Measurements from ENCODE around the gene PRPF6.

PRPF6 gene

DNA sequence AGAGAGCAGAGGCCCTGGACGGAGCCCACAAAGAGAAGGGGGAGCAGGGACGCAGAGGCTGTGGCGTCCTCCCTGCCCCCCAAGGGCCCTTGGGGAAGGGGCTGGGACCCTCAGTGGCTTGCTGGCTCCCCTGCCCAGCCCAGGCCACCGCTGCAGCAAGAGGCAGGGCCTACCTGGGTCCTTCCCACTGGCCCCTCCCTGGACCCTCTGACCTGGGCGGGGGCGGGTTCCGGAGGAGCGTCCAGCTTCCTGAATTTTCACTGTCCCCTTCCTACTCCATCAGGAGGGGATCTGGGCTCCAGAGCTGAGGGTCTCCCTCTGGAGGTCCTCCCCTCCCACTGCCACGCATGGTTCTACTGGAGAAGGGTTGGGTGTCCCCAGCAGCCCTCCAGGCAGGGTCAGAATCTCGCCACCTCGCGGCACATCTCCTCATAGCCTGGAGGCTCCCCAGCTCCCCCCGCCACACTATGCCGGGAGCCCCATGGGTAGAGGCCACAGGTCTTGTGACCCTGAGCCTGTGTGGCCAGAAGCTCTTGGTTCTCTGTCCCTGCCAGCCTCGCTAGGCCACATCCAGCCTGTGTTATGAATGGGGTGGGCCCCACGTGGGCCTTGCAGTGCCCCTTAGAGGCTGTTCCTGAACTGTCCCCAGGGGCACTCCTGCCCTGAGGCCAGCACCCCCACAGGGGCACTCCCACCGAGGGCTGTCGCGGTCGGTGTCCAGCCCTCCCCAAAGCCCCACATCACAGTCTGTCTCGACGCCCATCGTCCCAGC, 69.5 kb downstream of the PRPF6 start:
- H3K4me3 ChIP-seq (ENCODE audit: low read depth, low read length), result no peak overlapping the region
- TF ChIP-seq, protein P1, sequence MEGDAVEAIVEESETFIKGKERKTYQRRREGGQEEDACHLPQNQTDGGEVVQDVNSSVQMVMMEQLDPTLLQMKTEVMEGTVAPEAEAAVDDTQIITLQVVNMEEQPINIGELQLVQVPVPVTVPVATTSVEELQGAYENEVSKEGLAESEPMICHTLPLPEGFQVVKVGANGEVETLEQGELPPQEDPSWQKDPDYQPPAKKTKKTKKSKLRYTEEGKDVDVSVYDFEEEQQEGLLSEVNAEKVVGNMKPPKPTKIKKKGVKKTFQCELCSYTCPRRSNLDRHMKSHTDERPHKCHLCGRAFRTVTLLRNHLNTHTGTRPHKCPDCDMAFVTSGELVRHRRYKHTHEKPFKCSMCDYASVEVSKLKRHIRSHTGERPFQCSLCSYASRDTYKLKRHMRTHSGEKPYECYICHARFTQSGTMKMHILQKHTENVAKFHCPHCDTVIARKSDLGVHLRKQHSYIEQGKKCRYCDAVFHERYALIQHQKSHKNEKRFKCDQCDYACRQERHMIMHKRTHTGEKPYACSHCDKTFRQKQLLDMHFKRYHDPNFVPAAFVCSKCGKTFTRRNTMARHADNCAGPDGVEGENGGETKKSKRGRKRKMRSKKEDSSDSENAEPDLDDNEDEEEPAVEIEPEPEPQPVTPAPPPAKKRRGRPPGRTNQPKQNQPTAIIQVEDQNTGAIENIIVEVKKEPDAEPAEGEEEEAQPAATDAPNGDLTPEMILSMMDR (IDR thresholded peaks at IDR 0.05; ENCODE audit: borderline replicate concordance, insufficient read depth, low read depth, low read length), result no peak

DNA sequence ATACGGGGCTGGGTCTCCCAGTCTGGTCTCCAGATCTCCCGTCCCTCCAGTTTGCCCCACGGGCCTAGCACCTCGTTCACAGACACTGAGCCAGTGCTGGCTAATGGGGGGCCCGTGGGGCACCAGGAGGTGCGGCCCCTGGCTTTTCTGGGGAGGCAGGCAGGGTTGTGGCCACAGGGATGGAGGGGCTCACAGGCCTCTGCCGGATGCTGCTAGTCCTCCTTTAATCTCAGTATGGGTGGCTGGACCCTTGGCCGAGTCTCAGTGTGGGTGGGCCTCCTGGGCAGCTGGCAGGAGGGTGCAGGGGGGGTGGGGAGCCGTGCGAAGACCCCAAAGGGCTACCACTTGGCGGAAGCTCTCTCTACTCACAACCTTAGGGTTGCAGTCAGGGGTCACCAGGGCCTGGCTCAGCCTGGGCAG, 70.1 kb downstream of the PRPF6 start:
- TF ChIP-seq, protein P1 (IDR thresholded peaks at IDR 0.05; ENCODE audit: borderline replicate concordance, insufficient read depth, low read depth, low read length), result no peak
- H3K4me3 ChIP-seq (ENCODE audit: low read depth, low read length), result no peak overlapping the region

DNA sequence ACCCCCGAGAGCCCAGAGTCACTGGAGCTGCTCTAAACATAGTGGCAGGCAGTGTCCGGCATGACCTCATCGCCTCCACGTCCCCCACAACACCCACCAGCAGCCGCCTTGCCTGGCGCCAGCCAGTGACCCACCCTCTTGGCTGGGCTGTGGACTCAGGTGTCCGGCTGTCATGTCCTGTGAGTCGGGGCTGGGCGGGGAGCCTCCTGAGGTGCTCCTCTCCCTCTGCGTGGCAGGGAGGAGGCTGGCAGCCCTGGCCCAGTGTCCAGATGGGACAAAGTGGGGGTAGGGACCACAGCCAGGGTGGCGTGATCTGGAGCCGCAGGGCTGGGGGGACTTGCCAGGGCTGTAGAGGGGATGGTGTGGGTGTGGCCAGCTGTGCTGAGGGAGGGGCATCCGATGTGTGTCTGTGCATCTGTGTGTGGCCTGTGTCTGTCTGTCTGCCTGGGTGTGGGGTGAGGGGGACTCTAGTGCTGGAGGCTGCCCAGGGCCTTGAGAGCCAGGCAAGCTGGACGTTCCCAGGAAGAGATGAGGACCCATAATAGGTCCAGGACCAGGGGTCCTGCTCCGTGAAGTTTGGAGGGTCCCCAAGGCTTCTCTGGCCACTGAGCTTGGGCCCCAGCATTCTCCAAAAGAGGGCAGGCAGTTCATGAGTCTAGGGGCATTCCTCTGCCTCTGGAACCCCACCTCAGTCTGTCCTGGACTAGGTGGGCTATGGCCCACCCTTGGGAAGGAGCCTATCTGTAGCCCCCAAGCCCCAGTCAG, 70.8 kb downstream of the PRPF6 start:
- H3K4me3 ChIP-seq (ENCODE audit: low read depth, low read length), result no peak overlapping the region
- TF ChIP-seq, protein P1 (IDR thresholded peaks at IDR 0.05; ENCODE audit: borderline replicate concordance, insufficient read depth, low read depth, low read length), result no peak

DNA sequence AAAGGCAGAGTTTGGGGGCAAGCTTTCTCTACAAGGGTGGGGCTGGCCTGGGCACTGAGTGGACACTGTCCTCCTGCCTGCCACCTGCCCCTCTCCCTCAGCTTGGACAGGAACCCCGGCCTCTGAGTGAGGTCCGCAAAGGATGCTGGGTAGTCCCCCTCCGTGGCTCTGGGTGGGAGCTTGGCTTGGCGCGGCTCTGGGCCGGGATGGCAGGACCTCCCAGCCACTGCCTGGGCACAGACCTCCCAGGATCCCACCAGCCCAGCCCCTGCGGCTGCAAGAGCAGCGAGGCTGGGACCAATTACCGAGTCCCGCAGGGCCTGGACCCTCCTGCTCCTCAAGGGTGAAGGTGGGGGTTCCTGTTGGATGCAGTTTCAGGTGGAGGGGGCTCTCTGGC, 71.4 kb downstream of the PRPF6 start:
- TF ChIP-seq, protein P1 (IDR thresholded peaks at IDR 0.05; ENCODE audit: borderline replicate concordance, insufficient read depth, low read depth, low read length), result no peak
- no peak overlapping the region for H3K4me3 ChIP-seq (ENCODE audit: low read depth, low read length)

DNA sequence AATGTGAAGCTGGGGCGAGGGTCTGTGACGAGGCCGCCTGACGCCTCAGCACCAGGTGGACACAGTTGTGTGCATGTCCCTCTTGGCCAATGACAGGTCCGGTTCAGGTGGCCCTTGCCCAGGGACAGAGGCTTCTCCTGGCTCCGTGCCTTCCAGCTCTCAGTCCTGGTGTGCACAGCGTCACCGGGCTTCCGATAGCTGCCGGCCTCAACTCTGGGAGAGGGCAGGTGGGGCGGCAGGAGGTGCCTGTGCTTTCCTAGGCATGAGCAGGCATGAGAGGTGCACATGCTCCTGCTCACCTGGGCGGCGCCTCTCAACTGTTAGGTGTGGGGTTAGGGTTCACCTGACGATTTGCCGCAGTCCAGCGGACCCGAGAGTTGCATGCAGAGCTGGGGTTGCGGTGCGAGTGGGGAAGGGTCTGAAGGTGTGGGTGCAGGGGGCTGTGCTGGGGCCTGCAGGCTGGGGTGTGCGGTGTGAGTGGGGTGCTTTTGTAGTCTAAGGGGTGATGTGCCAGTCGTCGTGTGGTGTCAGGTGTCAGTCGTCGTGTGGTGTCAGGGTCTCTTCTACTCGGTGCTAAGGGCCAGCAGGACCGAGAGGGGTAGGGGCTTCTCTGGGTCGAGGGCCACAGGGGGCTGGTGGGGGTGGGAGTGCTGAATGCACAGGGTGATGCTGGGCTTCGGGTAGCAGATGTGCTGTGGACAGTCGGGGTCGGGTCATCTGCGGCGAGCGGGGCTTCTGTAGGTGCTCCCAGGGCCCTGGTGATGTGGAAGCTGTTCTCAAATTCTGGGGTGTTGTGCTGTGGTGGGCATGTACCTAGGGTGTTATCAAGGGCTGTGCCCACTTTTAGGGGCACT, 72.3 kb downstream of the PRPF6 start:
- TF ChIP-seq, protein P1 (IDR thresholded peaks at IDR 0.05; ENCODE audit: borderline replicate concordance, insufficient read depth, low read depth, low read length), result no peak
- H3K4me3 ChIP-seq (ENCODE audit: low read depth, low read length), result no peak overlapping the region

DNA sequence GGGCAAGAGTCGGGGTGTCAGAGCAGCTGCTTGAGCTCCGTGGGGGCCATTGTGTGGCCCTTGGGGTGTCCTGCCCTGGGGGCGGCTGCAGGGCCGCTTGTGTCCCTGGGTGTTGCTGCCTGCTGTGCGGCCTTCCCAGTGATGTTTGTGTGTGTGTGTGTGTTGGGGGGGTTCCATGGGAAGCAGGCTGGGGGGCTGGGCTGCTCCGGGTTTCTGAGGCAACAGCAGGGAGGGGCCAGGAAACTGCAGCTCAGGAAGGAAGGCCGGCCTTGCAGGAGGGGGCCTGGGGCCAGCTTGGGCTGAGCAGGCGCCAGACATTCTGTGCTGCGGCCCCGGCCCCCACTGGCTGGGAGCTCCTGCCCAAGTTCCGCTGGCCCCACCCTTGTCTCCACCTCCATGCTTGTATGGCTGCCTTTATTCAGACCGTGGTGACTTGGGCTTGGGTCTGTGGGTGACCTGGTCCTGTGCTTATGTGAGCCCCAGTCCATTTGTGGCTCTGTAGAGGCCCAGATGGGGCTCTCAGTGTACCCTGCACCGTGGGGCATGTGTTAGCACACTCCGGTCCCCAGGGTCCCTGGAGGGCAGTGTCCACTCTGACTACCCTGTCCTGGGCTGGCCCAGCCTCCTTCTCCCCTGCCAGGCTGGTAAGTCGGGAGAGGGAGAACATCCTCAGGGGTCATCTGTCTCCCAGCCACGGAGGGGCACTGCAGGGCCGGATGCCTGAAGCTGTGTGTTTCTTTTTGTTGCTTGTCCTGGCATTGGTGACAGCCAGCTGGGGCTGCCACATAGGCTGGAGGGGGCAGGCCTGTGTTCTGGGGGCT, 73.1 kb downstream of the PRPF6 start:
- TF ChIP-seq, protein P1 (IDR thresholded peaks at IDR 0.05; ENCODE audit: borderline replicate concordance, insufficient read depth, low read depth, low read length), result peak; percentile 35; the same call in 1 of the 2 replicates
- H3K4me3 ChIP-seq (ENCODE audit: low read depth, low read length), result no peak overlapping the region
